ENCODE results near the gene PBX3. TPM values are rescaled to one million over a fixed set of nuclear protein-coding genes. Genes with fewer than 3 reads are reported as not detected.

Gene PBX3
- total and polyA plus RNA-seq, 8 donors, result 36.3 to 53.6 (median 42.8) TPM

DNA sequence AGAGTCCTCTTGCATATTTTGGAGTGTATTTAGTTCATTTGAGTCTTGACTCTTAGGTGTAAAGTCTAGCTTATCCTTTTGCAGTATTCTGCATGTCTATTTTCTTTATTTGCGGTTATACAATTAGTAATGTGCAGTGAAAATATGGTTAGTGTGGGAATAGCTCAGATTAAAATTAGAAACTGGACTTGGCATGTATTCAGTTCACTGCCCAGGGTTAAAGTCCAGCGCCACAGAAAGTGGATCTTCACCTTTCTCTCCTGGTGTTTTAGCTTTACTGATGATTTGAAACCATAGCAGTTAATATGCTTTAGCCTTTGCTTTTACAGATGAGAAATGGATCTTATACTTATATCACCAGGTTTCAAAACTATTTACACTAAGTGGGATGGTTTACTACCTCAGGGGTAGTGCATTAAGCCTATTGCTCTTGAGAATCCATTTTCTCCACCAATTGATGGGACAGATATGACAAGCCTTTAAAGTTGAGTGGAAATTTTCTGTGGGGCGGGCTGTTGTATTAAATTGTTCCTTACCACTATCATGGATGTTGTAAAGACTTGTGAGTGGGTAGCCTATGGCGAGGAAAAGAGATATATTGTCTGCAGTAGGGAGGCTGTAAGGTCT lies 48.9 kb downstream of the PBX3 start:
- ATAC-seq, result no peak
- DNase-seq, result no peak
- H3K4me3 ChIP-seq, result no peak overlapping the region
- no peak overlapping the region for H3K27ac ChIP-seq
- H3K36me3 ChIP-seq, result peaks cover 0 to 5% of the 10 kb centered on the region in 2 donors
- no peaks in the 10 kb centered on the region for H3K27me3 ChIP-seq
- no peaks in the 10 kb centered on the region for H3K4me1 ChIP-seq
- intact Hi-C loops (cut with DNase I), result no loop called here
- no peak for TF ChIP-seq CTCF (IDR thresholded peaks at IDR 0.05)
- H3K9me3 ChIP-seq, result no peaks in the 10 kb centered on the region

GRCh38 chr9:125797930-125798329 lies 50.8 kb downstream of the PBX3 start:
- Histone ChIP-seq H3K27ac (no peak overlapping the region), H3K36me3 (peaks cover 0 to 5% of the 10 kb centered on the region in 2 donors), H3K4me1 (no peaks in the 10 kb centered on the region), H3K9me3 (no peaks in the 10 kb centered on the region), H3K27me3 (no peaks in the 10 kb centered on the region), H3K4me3 (no peak overlapping the region)
- DNase-seq (peak in 2 of 4 donors; percentile 8 to 21), ATAC-seq (no peak)
- TF ChIP-seq CTCF (IDR thresholded peaks at IDR 0.05), result no peak
- intact Hi-C loops (cut with DNase I), result no loop called here

GRCh38 chr9:125803526-125803925 lies 56.4 kb downstream of the PBX3 start:
- Histone ChIP-seq H3K27me3 (no peaks in the 10 kb centered on the region), H3K4me3 (no peak overlapping the region), H3K4me1 (peaks cover 0 to 9% of the 10 kb centered on the region in 2 donors), H3K27ac (no peak overlapping the region), H3K36me3 (peaks cover 0 to 5% of the 10 kb centered on the region in 2 donors), H3K9me3 (no peaks in the 10 kb centered on the region)
- intact Hi-C loops (cut with DNase I), result no loop called here
- no peak for ATAC-seq
- TF ChIP-seq CTCF (IDR thresholded peaks at IDR 0.05), result no peak
- DNase-seq, result no peak

- intact Hi-C loops (cut with DNase I), result no loop called here
- ATAC-seq, result peak; percentile 11
Measured at GRCh38 chr9:125805057-125805456, 57.9 kb downstream of the PBX3 start.

GRCh38 chr9:125805586-125805985 lies 58.4 kb downstream of the PBX3 start:
- Histone ChIP-seq H3K4me1 (peaks cover 0 to 9% of the 10 kb centered on the region in 2 donors), H3K36me3 (peaks cover 0 to 2% of the 10 kb centered on the region in 2 donors), H3K27ac (no peak overlapping the region), H3K27me3 (no peaks in the 10 kb centered on the region), H3K9me3 (no peaks in the 10 kb centered on the region), H3K4me3 (no peak overlapping the region)
- DNase-seq, result no peak
- TF ChIP-seq CTCF (IDR thresholded peaks at IDR 0.05), result no peak
- no peak for ATAC-seq
- intact Hi-C loops (cut with DNase I), result no loop called here

More at GRCh38 chr9:125805057-125805456, 57.9 kb downstream of the PBX3 start:
- H3K9me3 ChIP-seq, result no peaks in the 10 kb centered on the region
- no peak for TF ChIP-seq CTCF (IDR thresholded peaks at IDR 0.05)
- H3K27me3 ChIP-seq, result no peaks in the 10 kb centered on the region
- no peak overlapping the region for H3K27ac ChIP-seq
- H3K36me3 ChIP-seq, result peaks cover 0 to 5% of the 10 kb centered on the region in 2 donors
- no peak overlapping the region for H3K4me3 ChIP-seq
- DNase-seq, result no peak
- peaks cover 0 to 9% of the 10 kb centered on the region in 2 donors for H3K4me1 ChIP-seq

Data from left lung (tissue), 10 donors.